ENCODE measurements around the gene GTPBP4.

Gene GTPBP4

GRCh38 chr10:968546-969199, 19.6 kb upstream of the GTPBP4 start:
- DNase-seq = no peak

DNA sequence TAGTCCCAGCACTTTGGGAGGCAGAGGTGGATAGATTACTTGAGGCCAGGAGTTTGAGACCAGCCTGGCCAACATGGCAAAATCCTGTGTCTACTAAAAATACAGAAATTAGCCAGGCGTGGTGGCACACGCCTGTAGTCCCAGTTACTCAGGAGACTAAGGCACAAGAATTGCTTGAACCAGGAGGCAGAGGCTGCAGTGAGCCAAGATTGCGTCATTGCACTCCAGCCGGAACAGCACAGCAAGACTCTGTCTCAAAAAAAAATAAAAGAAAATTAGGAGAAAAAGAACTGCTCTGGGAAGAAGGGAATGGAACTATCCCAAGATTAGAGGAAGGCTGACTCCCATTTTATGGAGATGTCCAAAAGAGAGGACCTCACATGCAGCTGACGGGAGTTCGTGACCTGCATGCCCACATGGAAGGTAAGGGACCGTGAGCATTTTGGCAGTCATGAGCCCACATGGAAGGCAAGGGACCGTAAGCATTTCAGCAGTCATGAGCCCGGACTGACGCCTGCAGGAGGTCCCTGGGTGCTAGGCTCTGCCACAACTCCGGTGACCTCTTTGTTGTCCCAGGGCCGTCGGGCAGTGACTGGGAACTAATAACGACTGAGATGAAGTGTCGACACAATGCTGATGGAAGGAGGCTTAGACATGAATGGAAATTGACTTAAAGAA, 18.6 kb upstream of the GTPBP4 start:
- peak; percentile 2 for DNase-seq

- DNase-seq = peak; percentile 59
These were observed 17.7 kb upstream of the GTPBP4 start for GRCh38 chr10:970311-971149.

- no peak for DNase-seq
These were observed 17.1 kb upstream of the GTPBP4 start for GRCh38 chr10:971150-971542.

- DNase-seq = no peak
These were observed 16.6 kb upstream of the GTPBP4 start for GRCh38 chr10:971613-972012.

DNA sequence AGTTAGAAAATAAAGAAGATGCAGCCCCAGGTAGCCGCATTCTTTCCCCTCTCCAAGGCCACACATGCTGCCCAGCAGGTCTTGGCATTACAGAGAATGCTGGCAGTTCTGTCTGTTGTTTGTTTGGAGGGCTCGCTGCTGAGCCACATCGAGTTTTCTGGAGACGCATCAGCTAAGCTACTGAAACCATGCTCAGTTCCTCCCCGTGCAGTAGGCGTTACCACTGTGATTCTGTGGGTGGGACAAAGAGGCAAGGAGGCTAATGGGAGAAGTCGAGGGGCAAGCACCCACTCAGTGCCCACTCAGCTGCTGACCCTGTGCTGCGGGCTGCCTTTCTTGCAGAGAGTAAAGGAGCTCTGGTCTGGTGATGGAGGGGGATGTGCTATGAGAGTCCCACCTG, 15.5 kb upstream of the GTPBP4 start:
- no peak for DNase-seq

- DNase-seq = peak; percentile 11
These were observed 14.0 kb upstream of the GTPBP4 start for GRCh38 chr10:974038-974784.

DNA sequence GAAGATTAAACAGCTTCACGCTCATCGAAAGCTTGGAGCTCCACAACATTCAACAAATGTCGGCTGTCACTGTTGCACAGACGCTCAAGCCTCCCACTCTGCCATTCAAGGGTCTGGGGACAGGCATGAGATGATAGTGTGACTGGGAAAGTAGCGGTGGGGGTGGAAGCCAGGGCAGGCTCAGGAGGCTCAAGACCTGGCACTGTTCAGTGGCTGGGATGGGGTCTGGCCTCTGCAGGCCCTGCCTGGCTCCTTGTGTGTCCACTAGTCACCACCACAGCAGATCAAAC, 13.5 kb upstream of the GTPBP4 start:
- DNase-seq = no peak

GRCh38 chr10:976316-976715, 11.9 kb upstream of the GTPBP4 start:
- no peak for DNase-seq

- DNase-seq = no peak
These were observed 9.3 kb upstream of the GTPBP4 start for GRCh38 chr10:978826-979421.

- no peak for DNase-seq
These were observed 7.7 kb upstream of the GTPBP4 start for GRCh38 chr10:980468-981093.

- DNase-seq = no peak
These were observed 4.8 kb upstream of the GTPBP4 start for GRCh38 chr10:983401-983800.

- DNase-seq = no peak
These were observed 4.1 kb upstream of the GTPBP4 start for GRCh38 chr10:983971-984655.

DNA sequence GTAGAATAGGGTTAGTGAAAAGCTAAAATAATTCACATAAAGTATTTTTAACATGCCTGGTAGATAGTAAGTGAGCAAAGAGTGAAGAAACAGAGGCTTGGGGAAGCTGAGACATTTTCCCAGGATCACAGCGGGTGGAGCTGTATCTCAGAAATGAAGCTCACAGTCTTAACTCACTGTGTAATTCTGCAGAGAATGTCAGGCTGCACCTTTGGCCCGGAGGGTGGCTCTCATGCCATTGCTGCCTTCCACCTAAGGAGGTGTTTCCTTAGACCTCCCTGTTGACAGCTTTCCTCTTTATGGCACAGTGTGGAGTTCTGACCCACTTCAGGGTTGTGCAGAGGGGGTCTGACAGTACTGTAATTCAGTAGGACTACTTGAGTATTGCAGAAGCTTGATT, 2.9 kb upstream of the GTPBP4 start:
- DNase-seq = no peak

DNA sequence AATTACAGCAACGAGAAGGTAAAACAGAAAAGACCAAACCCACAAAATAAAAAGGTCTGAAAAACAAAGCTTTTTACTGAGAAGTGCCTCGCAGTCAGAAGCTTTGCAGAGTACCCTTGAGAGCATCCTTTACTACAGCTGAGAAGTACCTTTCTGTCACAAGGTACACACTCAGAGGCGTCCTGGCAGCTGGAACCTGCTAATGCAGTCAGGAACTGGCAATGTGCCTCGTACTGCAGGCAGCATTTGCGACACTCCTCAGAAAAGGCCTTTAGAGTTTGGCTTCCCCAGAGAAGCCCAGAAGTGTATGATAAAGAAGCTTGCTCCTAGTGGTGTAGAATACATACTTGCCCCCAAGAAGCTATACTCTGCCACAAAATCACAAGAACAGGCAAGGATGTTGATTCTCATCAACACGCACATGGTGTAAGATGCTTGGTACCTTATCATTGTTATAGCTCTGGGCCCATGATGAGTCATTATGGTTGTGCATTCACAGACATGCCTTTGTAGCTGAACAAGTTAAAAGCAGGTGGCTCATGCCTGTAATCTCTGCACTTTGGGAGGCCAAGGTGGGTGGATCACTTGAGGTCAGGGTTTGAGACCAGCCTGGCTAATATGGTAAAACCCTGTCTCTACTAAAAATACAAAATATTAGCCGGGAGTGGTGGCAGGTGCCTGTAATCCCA, 2.0 kb upstream of the GTPBP4 start:
- no peak for DNase-seq

DNA sequence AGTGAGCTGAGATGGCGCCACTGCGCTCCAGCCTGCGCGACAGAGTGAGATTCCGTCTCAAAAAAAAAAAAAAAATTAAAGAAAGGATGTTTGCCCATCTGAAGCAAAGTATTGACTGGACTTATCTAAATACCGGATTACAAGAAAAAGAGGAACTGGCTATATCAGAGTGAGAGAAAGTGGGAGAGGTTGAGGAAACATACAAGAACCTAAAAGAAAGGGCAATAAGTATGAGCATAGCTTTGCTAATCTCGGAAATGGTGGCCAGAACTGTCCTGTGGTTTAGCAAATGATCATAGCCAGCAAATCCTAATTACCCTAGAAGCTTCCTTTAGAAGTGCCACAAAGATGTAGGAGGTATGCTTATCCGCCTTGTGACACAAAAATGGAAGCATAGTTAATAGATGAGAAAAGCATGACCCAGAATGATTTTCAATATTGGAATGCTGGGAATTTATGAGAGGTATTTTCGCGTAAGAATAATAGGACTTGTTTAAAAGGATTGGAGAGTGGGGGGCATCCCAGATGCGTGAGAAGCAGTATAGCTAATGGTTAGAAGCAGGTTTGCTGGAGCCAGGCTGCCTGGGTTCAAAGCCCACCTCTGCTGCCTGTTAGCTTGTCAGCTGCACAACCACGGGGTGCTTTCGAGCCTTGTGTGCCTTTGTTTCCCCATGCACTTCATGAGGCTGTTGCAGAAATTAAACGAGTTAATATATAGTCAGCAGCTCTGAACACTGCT, 1.2 kb upstream of the GTPBP4 start:
- DNase-seq = no peak

DNA sequence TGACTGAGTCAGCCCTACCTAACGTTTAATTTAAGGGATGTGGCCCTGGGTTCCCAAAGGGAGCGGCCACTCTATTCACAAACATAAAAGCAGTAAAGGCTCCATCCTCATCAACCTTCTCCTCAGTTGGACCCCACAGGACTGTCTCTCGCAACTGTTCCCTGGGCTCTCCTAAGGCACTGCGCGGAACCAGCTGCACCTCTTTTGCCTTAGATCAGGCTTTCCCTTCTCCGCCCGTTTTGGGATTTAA, 689 bp upstream of the GTPBP4 start:
- DNase-seq = no peak

DNA sequence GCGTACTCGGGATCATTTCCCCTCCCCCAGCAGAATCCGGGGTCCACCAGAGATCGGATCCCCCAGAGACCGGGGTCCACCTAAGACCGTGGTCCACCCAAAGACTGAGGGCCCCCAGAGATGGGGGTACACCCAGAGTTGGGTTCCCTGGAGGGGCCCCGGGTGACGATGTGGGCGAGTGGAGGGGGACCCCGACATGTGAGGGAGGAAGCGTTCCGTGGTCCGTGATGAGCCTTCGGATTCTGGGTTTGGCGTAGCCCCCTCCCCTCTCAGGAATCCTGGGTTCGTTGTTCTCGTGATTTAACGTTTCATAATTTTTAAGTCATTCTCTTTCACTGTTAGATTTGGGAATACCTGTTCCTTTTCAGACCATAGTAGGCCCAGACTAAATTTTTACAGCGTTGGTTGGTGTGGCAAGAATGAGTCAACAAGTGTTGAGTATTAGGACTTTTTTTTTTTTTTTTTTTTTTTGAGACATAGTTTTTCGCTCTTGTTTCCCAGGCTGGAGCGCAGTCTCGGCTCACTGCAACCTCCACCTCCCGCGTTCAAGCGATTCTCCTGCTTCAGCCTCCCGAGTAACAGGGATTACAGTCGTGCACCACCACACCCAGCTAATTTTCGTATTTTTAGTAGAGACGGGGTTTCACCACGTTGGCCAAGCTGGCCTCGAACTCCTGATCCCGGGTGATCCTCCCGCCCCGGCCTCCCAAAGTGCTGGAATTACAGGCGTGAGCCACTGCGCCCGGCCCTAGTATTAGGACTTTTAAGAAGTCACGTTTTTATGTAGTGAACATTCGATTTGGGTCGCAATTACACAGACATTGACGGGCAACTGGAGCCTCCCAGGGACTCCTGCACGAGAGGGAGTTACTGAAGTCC, 672 bp downstream of the GTPBP4 start:
- no peak for DNase-seq

DNA sequence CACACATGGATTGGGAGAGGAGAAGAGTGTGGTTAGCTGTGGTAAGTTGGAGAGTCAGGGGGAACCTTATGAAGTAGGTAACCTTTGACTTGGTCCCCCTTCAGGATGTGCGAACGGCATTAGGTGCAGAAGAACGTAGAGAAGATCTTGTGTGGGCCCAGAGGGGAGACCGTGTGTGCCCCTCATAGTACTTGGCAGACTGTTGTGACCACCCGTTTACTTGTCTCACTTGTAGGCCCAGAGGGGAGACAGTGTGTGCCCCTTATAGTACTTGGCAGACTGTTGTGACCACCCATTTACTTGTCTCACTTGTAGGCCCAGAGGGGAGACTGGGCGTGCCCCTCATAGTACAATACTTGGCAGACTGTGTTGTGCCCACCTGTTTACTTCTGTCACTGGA, 2.6 kb downstream of the GTPBP4 start:
- no peak for DNase-seq

- DNase-seq = no peak
These were observed 4.2 kb downstream of the GTPBP4 start for GRCh38 chr10:992467-992866.

All from NCI-H69 (cell line).